ENCODE data around the gene LCLAT1.
"Not testable (repeated sequence)": the region's sequence is repeated elsewhere in the genome, so short reads cannot be mapped to it uniquely, and the experiment has no call there.

The LCLAT1 gene

GRCh38 chr2:30612371-30612770, 165.3 kb downstream of the LCLAT1 start:
- no peak for DNase-seq

GRCh38 chr2:30613001-30613400, 166.0 kb downstream of the LCLAT1 start:
- no peak for DNase-seq

GRCh38 chr2:30614227-30614626, 167.2 kb downstream of the LCLAT1 start:
- DNase-seq: not testable (repeated sequence)

GRCh38 chr2:30615926-30616325, 168.9 kb downstream of the LCLAT1 start:
- no peak for DNase-seq

GRCh38 chr2:30620102-30620501, 173.1 kb downstream of the LCLAT1 start:
- DNase-seq: no peak

- no peak for DNase-seq
Measured at GRCh38 chr2:30621836-30622235, 174.8 kb downstream of the LCLAT1 start.

- DNase-seq: peak in 2 of 6 experiments; percentile 9 to 22
Measured at GRCh38 chr2:30622452-30622851, 175.4 kb downstream of the LCLAT1 start.

GRCh38 chr2:30625276-30625675, 178.2 kb downstream of the LCLAT1 start:
- no peak for DNase-seq

- DNase-seq: no peak
Measured at GRCh38 chr2:30625701-30626100, 178.7 kb downstream of the LCLAT1 start.

- no peak for DNase-seq
Measured at GRCh38 chr2:30626397-30626796, 179.4 kb downstream of the LCLAT1 start.

GRCh38 chr2:30627151-30627550, 180.1 kb downstream of the LCLAT1 start:
- DNase-seq: no peak

GRCh38 chr2:30628341-30628740, 181.3 kb downstream of the LCLAT1 start:
- DNase-seq: no peak

GRCh38 chr2:30629866-30630265, 182.8 kb downstream of the LCLAT1 start:
- DNase-seq: no peak

GRCh38 chr2:30631051-30631671, 184.1 kb downstream of the LCLAT1 start:
- peak in 2 of 6 experiments; percentile 8 to 15 for DNase-seq

GRCh38 chr2:30633039-30633438, 186.0 kb downstream of the LCLAT1 start:
- no peak for DNase-seq

GRCh38 chr2:30636311-30636710, 189.3 kb downstream of the LCLAT1 start:
- no peak for DNase-seq

GRCh38 chr2:30639836-30640235, 192.8 kb downstream of the LCLAT1 start:
- DNase-seq: no peak

GRCh38 chr2:30641765-30642345, 194.8 kb downstream of the LCLAT1 start:
- no peak for DNase-seq

GRCh38 chr2:30643013-30643412, 196.0 kb downstream of the LCLAT1 start:
- DNase-seq: not testable (repeated sequence)

- DNase-seq: no peak
Measured at GRCh38 chr2:30643674-30644073, 196.6 kb downstream of the LCLAT1 start.

- DNase-seq: no peak
Measured at GRCh38 chr2:30645081-30645744, 198.2 kb downstream of the LCLAT1 start.

GRCh38 chr2:30645745-30646119, 198.7 kb downstream of the LCLAT1 start:
- no peak for DNase-seq

- no peak for DNase-seq
Measured at GRCh38 chr2:30647752-30648457, 200.9 kb downstream of the LCLAT1 start.

GRCh38 chr2:30649278-30649677, 202.2 kb downstream of the LCLAT1 start:
- no peak for DNase-seq

Measured in stimulated activated naive CD4-positive, alpha-beta T cell (primary cell).